ENCODE data around the gene CCNB3.

CCNB3 gene

DNA sequence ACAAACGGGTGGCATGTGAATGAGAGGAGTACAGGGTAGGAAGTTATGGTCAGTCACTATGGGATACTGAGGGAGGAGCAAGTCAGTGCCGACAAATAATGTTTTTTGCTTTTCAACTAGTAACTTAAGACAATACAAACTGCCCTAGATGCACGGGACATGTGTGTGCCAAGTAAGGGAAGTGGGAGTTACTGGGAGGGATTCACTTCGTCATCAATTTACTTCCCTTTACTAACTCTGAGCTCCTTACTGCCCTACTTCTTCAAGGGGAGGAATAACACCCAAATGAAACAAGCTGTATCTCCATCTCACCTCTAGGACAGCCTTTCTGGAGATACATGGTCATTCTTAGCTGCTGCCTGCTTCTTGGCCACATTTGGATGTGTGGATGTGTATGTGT is 168.4 kb downstream of the CCNB3 start:
- DNase-seq, result no peak

DNA sequence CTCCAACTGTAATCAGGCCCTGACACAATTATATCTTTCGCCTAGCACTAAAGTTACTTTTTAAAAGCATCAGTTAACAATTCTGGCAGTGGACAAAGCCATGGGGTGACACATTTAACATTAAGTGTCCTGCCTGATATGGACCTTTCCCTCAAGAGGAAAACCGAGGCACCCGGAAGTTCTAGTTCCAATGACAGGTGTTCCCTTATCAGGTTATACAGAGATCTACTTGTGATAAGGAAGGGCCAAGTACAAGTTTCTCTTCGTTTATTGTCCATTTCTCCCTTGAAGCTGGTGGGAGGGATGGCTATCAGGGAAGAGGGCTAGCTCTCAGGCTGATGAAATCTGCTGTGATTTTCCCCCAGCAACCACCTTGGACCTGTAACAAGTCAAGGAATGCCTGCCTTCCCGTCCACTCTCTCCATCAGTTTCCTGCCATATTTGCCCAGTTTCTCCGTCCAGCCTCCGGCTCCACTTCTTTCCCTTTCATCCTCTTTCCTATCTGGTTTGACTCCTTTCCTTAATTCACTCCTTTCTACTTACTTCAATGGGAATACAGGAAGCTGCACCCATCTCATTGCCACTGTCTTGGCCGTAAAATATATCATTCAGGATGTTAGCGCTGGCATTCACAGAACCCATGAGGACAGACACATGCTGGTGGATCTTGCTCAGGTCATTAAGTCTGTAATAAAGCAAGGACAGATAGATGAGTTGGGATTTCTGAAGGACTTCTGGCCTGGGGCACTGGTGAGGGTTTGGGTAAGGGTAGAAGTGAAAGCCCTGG is 171.1 kb downstream of the CCNB3 start:
- no peak for DNase-seq

DNA sequence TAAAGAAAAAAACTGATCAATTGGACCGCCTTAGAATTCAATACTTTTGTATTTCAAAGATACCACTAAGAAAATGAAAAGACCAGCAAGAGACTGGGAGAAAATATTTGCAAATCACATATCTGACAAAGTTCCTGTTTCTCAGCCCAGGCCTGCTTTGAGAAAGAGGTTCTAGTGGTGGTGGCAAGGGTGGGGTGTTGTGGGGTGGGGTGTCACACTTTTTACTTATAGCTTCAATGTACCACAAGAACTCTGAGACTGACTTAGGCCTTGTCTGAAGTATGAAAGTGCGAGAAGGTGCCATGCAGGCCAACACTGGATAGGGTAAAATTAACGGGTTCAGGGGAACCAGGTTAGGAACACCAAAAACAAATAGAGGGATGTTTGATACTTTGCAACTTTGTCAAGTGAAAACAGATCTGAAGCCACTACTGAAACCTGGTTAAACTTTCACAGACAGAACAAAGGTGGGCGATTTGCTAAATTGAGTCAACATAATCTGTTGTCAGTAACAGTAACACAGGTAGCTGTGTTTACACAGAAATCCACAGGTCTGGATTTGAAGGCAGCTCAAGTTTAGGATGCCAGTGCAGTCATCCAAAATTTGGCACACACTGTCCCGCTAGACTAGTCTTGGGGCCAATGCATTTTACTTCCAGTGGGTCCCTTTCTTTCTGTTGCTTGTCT is 177.3 kb downstream of the CCNB3 start:
- DNase-seq, result no peak

DNA sequence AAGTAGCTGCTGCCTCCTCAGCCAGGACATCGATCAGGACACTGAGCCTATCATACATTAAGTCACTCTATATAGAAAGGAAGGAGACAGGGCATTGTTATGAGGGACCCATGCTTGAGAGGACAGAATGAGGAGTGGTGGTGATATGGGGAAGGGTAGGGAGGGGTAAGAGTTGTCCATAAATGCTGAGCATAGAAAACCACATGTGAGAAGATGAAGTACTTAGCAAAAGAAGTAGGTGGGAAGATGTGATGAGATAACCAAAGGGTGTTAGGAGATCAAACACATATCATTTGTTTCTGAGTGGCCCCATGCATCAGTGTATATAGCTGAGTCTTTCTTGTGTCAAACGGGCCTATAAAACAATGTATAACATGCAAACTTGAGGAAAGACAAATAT is 182.0 kb downstream of the CCNB3 start:
- DNase-seq, result no peak

DNA sequence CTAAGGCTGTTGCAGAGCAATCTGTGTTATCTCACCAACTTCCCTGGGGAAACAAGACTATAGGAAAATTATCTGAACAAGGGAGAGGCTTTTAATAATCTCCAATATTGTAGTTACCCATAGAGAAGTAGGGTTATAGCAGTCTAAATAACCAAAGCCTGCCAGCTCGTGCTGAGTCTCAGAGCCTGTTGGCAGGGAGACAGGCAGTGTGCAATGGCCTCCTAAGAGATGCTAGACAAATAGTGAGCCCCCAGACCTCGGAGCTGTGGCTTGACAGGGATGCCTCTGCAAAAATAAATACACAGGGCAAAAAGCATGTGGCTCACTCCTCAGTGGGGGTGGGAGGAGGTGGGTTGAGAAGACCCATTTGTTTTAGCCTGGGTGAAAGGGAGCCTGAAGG is 189.3 kb downstream of the CCNB3 start:
- no peak for DNase-seq

Measured in CD4-positive, alpha-beta T cell treated with Interleukin-4 for 4 hours (primary cell).